ENCODE measurements around the gene IL1B.

DNA sequence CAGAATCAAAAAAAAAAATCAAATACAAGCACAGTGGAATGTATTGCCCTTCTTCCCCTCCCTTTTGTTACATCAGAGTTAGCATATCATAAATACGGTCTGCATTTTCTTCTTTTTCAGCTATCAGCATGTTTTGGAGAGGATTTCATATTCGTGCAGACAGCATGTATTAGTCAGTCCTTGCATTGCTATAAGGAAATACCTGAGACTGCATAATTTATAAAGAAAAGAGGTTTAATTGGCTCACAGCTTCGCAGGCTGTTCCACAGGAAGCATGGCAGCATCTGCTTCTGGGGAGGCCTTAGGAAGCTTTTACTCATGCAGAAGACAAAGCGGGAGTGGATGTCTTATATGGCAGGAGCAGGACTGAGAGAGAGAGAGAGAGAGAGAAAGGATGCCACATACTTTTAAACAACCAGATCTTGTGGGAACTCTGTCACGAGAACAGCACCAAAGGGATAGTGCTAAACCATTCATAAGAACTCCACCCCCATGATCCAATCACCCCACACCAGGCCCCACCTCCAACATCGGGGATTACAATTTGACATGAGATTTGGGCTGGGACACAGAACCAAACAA, 8.9 kb downstream of the IL1B start:
- no peak for TF ChIP-seq TEAD4 (IDR thresholded peaks at IDR 0.05; ENCODE audit: borderline replicate concordance, insufficient read depth)
- TF ChIP-seq, protein P1, sequence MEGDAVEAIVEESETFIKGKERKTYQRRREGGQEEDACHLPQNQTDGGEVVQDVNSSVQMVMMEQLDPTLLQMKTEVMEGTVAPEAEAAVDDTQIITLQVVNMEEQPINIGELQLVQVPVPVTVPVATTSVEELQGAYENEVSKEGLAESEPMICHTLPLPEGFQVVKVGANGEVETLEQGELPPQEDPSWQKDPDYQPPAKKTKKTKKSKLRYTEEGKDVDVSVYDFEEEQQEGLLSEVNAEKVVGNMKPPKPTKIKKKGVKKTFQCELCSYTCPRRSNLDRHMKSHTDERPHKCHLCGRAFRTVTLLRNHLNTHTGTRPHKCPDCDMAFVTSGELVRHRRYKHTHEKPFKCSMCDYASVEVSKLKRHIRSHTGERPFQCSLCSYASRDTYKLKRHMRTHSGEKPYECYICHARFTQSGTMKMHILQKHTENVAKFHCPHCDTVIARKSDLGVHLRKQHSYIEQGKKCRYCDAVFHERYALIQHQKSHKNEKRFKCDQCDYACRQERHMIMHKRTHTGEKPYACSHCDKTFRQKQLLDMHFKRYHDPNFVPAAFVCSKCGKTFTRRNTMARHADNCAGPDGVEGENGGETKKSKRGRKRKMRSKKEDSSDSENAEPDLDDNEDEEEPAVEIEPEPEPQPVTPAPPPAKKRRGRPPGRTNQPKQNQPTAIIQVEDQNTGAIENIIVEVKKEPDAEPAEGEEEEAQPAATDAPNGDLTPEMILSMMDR (IDR thresholded peaks at IDR 0.05) = no peak
- TF ChIP-seq, protein P2, sequence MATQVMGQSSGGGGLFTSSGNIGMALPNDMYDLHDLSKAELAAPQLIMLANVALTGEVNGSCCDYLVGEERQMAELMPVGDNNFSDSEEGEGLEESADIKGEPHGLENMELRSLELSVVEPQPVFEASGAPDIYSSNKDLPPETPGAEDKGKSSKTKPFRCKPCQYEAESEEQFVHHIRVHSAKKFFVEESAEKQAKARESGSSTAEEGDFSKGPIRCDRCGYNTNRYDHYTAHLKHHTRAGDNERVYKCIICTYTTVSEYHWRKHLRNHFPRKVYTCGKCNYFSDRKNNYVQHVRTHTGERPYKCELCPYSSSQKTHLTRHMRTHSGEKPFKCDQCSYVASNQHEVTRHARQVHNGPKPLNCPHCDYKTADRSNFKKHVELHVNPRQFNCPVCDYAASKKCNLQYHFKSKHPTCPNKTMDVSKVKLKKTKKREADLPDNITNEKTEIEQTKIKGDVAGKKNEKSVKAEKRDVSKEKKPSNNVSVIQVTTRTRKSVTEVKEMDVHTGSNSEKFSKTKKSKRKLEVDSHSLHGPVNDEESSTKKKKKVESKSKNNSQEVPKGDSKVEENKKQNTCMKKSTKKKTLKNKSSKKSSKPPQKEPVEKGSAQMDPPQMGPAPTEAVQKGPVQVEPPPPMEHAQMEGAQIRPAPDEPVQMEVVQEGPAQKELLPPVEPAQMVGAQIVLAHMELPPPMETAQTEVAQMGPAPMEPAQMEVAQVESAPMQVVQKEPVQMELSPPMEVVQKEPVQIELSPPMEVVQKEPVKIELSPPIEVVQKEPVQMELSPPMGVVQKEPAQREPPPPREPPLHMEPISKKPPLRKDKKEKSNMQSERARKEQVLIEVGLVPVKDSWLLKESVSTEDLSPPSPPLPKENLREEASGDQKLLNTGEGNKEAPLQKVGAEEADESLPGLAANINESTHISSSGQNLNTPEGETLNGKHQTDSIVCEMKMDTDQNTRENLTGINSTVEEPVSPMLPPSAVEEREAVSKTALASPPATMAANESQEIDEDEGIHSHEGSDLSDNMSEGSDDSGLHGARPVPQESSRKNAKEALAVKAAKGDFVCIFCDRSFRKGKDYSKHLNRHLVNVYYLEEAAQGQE (IDR thresholded peaks at IDR 0.05; ENCODE audit: low read depth, low read length) = no peak
